ENCODE results near the gene MTFR1L.

Gene MTFR1L

GRCh38 chr1:25782608-25783201 is 37.0 kb upstream of the MTFR1L start:
- TF ChIP-seq GATA2 (IDR thresholded peaks at IDR 0.05; ENCODE audit: low read depth, low read length) = no peak
- no peak for TF ChIP-seq GATA3 (IDR thresholded peaks at IDR 0.05; ENCODE audit: low read depth, low read length)

- no peak for TF ChIP-seq GATA2 (IDR thresholded peaks at IDR 0.05; ENCODE audit: low read depth, low read length)
- no peak for TF ChIP-seq GATA3 (IDR thresholded peaks at IDR 0.05; ENCODE audit: low read depth, low read length)
Observed at GRCh38 chr1:25784575-25785051, 35.1 kb upstream of the MTFR1L start.

GRCh38 chr1:25785333-25786067 is 34.3 kb upstream of the MTFR1L start:
- TF ChIP-seq GATA3 (IDR thresholded peaks at IDR 0.05; ENCODE audit: low read depth, low read length) = no peak
- TF ChIP-seq GATA2 (IDR thresholded peaks at IDR 0.05; ENCODE audit: low read depth, low read length) = no peak

- TF ChIP-seq GATA3 (IDR thresholded peaks at IDR 0.05; ENCODE audit: low read depth, low read length) = no peak
- TF ChIP-seq GATA2 (IDR thresholded peaks at IDR 0.05; ENCODE audit: low read depth, low read length) = no peak
Observed at GRCh38 chr1:25786887-25787759, 32.6 kb upstream of the MTFR1L start.

- TF ChIP-seq GATA2 (IDR thresholded peaks at IDR 0.05; ENCODE audit: low read depth, low read length) = no peak
- TF ChIP-seq GATA3 (IDR thresholded peaks at IDR 0.05; ENCODE audit: low read depth, low read length) = no peak
Observed at GRCh38 chr1:25787760-25788166, 32.0 kb upstream of the MTFR1L start.

GRCh38 chr1:25790472-25790871 is 29.3 kb upstream of the MTFR1L start:
- TF ChIP-seq GATA2 (IDR thresholded peaks at IDR 0.05; ENCODE audit: low read depth, low read length) (no peak), GATA3 (IDR thresholded peaks at IDR 0.05; ENCODE audit: low read depth, low read length) (no peak)

GRCh38 chr1:25792115-25792514 is 27.6 kb upstream of the MTFR1L start:
- no peak for TF ChIP-seq GATA3 (IDR thresholded peaks at IDR 0.05; ENCODE audit: low read depth, low read length)
- no peak for TF ChIP-seq GATA2 (IDR thresholded peaks at IDR 0.05; ENCODE audit: low read depth, low read length)

GRCh38 chr1:25793585-25794170 is 26.1 kb upstream of the MTFR1L start:
- no peak for TF ChIP-seq GATA3 (IDR thresholded peaks at IDR 0.05; ENCODE audit: low read depth, low read length)
- TF ChIP-seq GATA2 (IDR thresholded peaks at IDR 0.05; ENCODE audit: low read depth, low read length) = no peak

GRCh38 chr1:25794325-25794724 is 25.4 kb upstream of the MTFR1L start:
- TF ChIP-seq GATA3 (IDR thresholded peaks at IDR 0.05; ENCODE audit: low read depth, low read length) (no peak), GATA2 (IDR thresholded peaks at IDR 0.05; ENCODE audit: low read depth, low read length) (no peak)

- TF ChIP-seq GATA2 (IDR thresholded peaks at IDR 0.05; ENCODE audit: low read depth, low read length) (no peak), GATA3 (IDR thresholded peaks at IDR 0.05; ENCODE audit: low read depth, low read length) (no peak)
Observed at GRCh38 chr1:25795211-25795610, 24.5 kb upstream of the MTFR1L start.

- no peak for TF ChIP-seq GATA3 (IDR thresholded peaks at IDR 0.05; ENCODE audit: low read depth, low read length)
- no peak for TF ChIP-seq GATA2 (IDR thresholded peaks at IDR 0.05; ENCODE audit: low read depth, low read length)
Observed at GRCh38 chr1:25795946-25796810, 23.6 kb upstream of the MTFR1L start.

- no peak for TF ChIP-seq GATA2 (IDR thresholded peaks at IDR 0.05; ENCODE audit: low read depth, low read length)
- TF ChIP-seq GATA3 (IDR thresholded peaks at IDR 0.05; ENCODE audit: low read depth, low read length) = no peak
Observed at GRCh38 chr1:25796811-25797458, 22.8 kb upstream of the MTFR1L start.

GRCh38 chr1:25797939-25798338 is 21.8 kb upstream of the MTFR1L start:
- TF ChIP-seq GATA2 (IDR thresholded peaks at IDR 0.05; ENCODE audit: low read depth, low read length) (no peak), GATA3 (IDR thresholded peaks at IDR 0.05; ENCODE audit: low read depth, low read length) (no peak)

Measured in SH-SY5Y (cell line).